Uterus (tissue), 2 donors: ENCODE data around the gene HELT.

ENCODE experiments used
- POLR2A ChIP-seq, 2 donors: fragments of 450-650 bp; IDR thresholded peaks; one replicate each; pipeline ENCODE4 v1.6.1; 2016; ENCODE audit warnings: antibody characterized with exemption in 2 of 2, mild to moderate bottlenecking in 1 of 2, moderate library complexity in 1 of 2
- TF ChIP-seq, protein P1 (sequence below), 4 experiments: fragments of 200-600 bp in 2 of 4; fragments of 450-650 bp in 2 of 4; sonication (generic) in 2 of 4; IDR thresholded peaks; one replicate each; pipeline ENCODE4 v1.5.1; 2016 to 2019; ENCODE audit warnings: antibody characterized with exemption in 4 of 4, mild to moderate bottlenecking in 2 of 4, moderate library complexity in 1 of 4

DNA sequence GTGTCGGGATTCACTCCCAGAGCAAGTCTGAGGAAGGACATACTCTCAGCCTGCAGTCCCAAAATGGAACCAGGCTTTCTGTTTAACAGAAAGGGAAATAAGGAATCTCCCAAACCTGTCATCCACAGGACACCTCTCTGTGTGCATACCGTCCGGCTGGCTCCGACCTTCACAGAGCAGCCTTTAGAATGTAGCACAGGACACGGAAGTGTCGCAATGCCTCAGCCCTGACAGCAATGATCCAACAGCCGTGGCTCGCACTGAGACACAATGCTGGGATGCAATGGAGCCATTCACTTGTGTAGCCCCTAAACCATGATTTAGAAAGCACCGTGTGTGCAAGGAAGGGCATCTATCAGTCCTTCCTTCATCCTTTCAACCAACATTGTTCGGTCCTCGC is 15.5 kb upstream of the HELT start:
- TF ChIP-seq, protein P1, sequence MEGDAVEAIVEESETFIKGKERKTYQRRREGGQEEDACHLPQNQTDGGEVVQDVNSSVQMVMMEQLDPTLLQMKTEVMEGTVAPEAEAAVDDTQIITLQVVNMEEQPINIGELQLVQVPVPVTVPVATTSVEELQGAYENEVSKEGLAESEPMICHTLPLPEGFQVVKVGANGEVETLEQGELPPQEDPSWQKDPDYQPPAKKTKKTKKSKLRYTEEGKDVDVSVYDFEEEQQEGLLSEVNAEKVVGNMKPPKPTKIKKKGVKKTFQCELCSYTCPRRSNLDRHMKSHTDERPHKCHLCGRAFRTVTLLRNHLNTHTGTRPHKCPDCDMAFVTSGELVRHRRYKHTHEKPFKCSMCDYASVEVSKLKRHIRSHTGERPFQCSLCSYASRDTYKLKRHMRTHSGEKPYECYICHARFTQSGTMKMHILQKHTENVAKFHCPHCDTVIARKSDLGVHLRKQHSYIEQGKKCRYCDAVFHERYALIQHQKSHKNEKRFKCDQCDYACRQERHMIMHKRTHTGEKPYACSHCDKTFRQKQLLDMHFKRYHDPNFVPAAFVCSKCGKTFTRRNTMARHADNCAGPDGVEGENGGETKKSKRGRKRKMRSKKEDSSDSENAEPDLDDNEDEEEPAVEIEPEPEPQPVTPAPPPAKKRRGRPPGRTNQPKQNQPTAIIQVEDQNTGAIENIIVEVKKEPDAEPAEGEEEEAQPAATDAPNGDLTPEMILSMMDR (IDR thresholded peaks at IDR 0.05), result no peak
- TF ChIP-seq POLR2A (IDR thresholded peaks at IDR 0.05), result no peak
